ENCODE results near the gene ELP5.

The ELP5 gene

DNA sequence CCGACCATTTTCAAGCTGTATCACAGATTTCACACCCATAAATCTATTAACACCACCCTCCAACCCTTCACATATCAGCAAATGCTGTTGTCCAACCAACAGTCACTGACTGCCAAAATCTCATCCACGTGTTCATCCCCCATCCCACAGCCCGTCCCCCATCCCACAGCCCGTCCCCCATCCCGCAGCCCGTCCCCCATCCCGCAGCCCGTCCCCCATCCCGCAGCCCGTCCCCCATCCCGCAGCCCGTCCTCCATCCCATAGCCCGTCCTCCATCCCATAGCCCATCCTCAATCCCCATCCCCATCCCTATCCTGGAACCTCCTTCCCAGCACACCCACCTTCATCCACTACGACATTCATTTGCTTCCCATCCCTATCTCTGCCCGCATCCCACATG is 46.5 kb upstream of the ELP5 start:
- ATAC-seq, result no peak
- no peak for TF ChIP-seq CSRNP3 (CRISPR knock-in tag; IDR thresholded peaks at IDR 0.05)
- no peak for TF ChIP-seq SNAI2 (CRISPR knock-in tag; IDR thresholded peaks at IDR 0.05)
- TF ChIP-seq CSDC2 (CRISPR knock-in tag; IDR thresholded peaks at IDR 0.05), result no peak
- TF ChIP-seq ZC3H10 (CRISPR knock-in tag; IDR thresholded peaks at IDR 0.05), result no peak
- no peak for TF ChIP-seq OSR1 (CRISPR knock-in tag; IDR thresholded peaks at IDR 0.05)
- no peak for TF ChIP-seq TOX (CRISPR knock-in tag; IDR thresholded peaks at IDR 0.05; ENCODE audit: borderline replicate concordance)
- TF ChIP-seq ARNTL (CRISPR knock-in tag; IDR thresholded peaks at IDR 0.05; ENCODE audit: borderline replicate concordance, low read depth), result no peak
- TF ChIP-seq BACH2 (CRISPR knock-in tag; IDR thresholded peaks at IDR 0.05; ENCODE audit: borderline replicate concordance), result no peak
- TF ChIP-seq ZFP3 (CRISPR knock-in tag; IDR thresholded peaks at IDR 0.05), result no peak
- TF ChIP-seq ZNF70 (CRISPR knock-in tag; IDR thresholded peaks at IDR 0.05), result no peak
- TF ChIP-seq ISL1 (CRISPR knock-in tag; IDR thresholded peaks at IDR 0.05), result no peak
- TF ChIP-seq GLIS3 (CRISPR knock-in tag; IDR thresholded peaks at IDR 0.05), result no peak
- TF ChIP-seq ZNF565 (CRISPR knock-in tag; conservative IDR thresholded peaks at IDR 0.05; ENCODE audit: low read depth), result no peak
- TF ChIP-seq ZNF8 (CRISPR knock-in tag; IDR thresholded peaks at IDR 0.05), result no peak
- TF ChIP-seq, protein P1, sequence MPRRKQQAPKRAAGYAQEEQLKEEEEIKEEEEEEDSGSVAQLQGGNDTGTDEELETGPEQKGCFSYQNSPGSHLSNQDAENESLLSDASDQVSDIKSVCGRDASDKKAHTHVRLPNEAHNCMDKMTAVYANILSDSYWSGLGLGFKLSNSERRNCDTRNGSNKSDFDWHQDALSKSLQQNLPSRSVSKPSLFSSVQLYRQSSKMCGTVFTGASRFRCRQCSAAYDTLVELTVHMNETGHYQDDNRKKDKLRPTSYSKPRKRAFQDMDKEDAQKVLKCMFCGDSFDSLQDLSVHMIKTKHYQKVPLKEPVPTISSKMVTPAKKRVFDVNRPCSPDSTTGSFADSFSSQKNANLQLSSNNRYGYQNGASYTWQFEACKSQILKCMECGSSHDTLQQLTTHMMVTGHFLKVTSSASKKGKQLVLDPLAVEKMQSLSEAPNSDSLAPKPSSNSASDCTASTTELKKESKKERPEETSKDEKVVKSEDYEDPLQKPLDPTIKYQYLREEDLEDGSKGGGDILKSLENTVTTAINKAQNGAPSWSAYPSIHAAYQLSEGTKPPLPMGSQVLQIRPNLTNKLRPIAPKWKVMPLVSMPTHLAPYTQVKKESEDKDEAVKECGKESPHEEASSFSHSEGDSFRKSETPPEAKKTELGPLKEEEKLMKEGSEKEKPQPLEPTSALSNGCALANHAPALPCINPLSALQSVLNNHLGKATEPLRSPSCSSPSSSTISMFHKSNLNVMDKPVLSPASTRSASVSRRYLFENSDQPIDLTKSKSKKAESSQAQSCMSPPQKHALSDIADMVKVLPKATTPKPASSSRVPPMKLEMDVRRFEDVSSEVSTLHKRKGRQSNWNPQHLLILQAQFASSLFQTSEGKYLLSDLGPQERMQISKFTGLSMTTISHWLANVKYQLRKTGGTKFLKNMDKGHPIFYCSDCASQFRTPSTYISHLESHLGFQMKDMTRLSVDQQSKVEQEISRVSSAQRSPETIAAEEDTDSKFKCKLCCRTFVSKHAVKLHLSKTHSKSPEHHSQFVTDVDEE (CRISPR knock-in tag; IDR thresholded peaks at IDR 0.05), result no peak
- no peak for TF ChIP-seq TCF4 (CRISPR knock-in tag; IDR thresholded peaks at IDR 0.05; ENCODE audit: borderline replicate concordance)
- no peak for TF ChIP-seq RARB (CRISPR knock-in tag; IDR thresholded peaks at IDR 0.05)
- TF ChIP-seq ZFP30 (CRISPR knock-in tag; IDR thresholded peaks at IDR 0.05), result no peak

- TF ChIP-seq ESRRG (CRISPR knock-in tag; IDR thresholded peaks at IDR 0.05) (no peak), ZC3H10 (CRISPR knock-in tag; IDR thresholded peaks at IDR 0.05) (no peak), TOX (CRISPR knock-in tag; IDR thresholded peaks at IDR 0.05; ENCODE audit: borderline replicate concordance) (no peak), CSRNP3 (CRISPR knock-in tag; IDR thresholded peaks at IDR 0.05) (no peak), POU6F1 (CRISPR knock-in tag; IDR thresholded peaks at IDR 0.05; ENCODE audit: borderline replicate concordance, low read depth) (no peak), ZFP3 (CRISPR knock-in tag; IDR thresholded peaks at IDR 0.05) (no peak), ARNTL (CRISPR knock-in tag; IDR thresholded peaks at IDR 0.05; ENCODE audit: borderline replicate concordance, low read depth) (no peak), BACH2 (CRISPR knock-in tag; IDR thresholded peaks at IDR 0.05; ENCODE audit: borderline replicate concordance) (no peak), RARB (CRISPR knock-in tag; IDR thresholded peaks at IDR 0.05) (no peak), SNAI2 (CRISPR knock-in tag; IDR thresholded peaks at IDR 0.05) (no peak), ZFP30 (CRISPR knock-in tag; IDR thresholded peaks at IDR 0.05) (no peak), CSDC2 (CRISPR knock-in tag; IDR thresholded peaks at IDR 0.05) (no peak), OSR1 (CRISPR knock-in tag; IDR thresholded peaks at IDR 0.05) (no peak), PPARA (CRISPR knock-in tag; IDR thresholded peaks at IDR 0.05; ENCODE audit: borderline replicate concordance) (no peak)
- TF ChIP-seq, protein P2, sequence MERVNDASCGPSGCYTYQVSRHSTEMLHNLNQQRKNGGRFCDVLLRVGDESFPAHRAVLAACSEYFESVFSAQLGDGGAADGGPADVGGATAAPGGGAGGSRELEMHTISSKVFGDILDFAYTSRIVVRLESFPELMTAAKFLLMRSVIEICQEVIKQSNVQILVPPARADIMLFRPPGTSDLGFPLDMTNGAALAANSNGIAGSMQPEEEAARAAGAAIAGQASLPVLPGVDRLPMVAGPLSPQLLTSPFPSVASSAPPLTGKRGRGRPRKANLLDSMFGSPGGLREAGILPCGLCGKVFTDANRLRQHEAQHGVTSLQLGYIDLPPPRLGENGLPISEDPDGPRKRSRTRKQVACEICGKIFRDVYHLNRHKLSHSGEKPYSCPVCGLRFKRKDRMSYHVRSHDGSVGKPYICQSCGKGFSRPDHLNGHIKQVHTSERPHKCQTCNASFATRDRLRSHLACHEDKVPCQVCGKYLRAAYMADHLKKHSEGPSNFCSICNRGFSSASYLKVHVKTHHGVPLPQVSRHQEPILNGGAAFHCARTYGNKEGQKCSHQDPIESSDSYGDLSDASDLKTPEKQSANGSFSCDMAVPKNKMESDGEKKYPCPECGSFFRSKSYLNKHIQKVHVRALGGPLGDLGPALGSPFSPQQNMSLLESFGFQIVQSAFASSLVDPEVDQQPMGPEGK (CRISPR knock-in tag; IDR thresholded peaks at IDR 0.05; ENCODE audit: borderline replicate concordance), result no peak
- TF ChIP-seq, protein P3, sequence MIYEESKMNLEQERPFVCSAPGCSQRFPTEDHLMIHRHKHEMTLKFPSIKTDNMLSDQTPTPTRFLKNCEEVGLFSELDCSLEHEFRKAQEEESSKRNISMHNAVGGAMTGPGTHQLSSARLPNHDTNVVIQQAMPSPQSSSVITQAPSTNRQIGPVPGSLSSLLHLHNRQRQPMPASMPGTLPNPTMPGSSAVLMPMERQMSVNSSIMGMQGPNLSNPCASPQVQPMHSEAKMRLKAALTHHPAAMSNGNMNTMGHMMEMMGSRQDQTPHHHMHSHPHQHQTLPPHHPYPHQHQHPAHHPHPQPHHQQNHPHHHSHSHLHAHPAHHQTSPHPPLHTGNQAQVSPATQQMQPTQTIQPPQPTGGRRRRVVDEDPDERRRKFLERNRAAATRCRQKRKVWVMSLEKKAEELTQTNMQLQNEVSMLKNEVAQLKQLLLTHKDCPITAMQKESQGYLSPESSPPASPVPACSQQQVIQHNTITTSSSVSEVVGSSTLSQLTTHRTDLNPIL (CRISPR knock-in tag; IDR thresholded peaks at IDR 0.05; ENCODE audit: low read depth), result no peak
- ATAC-seq, result no peak
Measured at GRCh38 chr17:7207120-7208001, 44.7 kb upstream of the ELP5 start.

Measured in SK-N-SH treated with all-trans-retinoic acid at 6 μM for 48 hours (cell line).